GM13977 (cell line): ENCODE measurements around the gene EIF4G1.

Experiments
- DNase-seq: peaks from one replicate; pipeline ENCODE4 v3.0.0; 2012; ENCODE audit warnings: low spot score
- in situ Hi-C: fragments of 300-500 bp; cut with MboI; formaldehyde crosslinking; loops from one replicate; pipeline ENCODE4 v1.12.0; 2022; ENCODE audit warnings: low sequenced_read_pairs, low pct_unique_long_range_greater_than_20kb, mixed read lengths, inconsistent platforms; ENCODE audit not compliant: unreplicated experiment
- TF ChIP-seq, protein P1 (sequence below): IDR thresholded peaks from 2 replicates; pipeline ENCODE4 v1.5.1; 2012; ENCODE audit warnings: mild to moderate bottlenecking, control low read depth; ENCODE audit not compliant: insufficient read depth; ENCODE audit errors: extremely low read depth, missing control alignments

Gene EIF4G1

DNA sequence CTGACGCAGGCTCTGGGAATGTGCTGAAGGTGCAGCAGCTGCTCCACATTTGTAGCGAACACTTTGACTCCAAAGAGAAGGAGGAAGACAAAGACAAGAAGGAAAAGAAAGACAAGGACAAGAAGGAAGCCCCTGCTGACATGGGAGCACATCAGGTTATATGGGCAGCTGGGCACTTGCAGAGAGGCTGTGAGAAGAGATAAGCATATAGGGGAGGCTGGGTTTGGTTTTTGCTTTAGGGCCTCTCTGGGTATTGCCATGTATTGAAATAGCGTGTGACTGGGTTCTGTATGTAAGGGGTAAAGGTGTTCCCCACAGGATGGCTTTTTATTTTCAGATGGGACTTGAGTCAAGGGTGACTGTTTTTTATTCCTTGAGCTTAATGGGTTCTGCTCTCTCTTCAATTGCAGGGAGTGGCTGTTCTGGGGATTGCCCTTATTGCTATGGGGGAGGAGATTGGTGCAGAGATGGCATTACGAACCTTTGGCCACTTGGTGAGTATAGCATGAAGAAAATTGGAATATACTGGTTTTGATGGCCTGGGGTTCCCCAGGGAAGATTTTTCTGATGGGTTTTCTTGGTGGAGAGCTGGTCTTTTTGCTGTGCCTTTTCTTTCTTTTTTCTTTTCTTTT lies 7.9 kb upstream of the EIF4G1 start:
- in situ Hi-C loops: no loop called here
- no peak for DNase-seq
- TF ChIP-seq, protein P1, sequence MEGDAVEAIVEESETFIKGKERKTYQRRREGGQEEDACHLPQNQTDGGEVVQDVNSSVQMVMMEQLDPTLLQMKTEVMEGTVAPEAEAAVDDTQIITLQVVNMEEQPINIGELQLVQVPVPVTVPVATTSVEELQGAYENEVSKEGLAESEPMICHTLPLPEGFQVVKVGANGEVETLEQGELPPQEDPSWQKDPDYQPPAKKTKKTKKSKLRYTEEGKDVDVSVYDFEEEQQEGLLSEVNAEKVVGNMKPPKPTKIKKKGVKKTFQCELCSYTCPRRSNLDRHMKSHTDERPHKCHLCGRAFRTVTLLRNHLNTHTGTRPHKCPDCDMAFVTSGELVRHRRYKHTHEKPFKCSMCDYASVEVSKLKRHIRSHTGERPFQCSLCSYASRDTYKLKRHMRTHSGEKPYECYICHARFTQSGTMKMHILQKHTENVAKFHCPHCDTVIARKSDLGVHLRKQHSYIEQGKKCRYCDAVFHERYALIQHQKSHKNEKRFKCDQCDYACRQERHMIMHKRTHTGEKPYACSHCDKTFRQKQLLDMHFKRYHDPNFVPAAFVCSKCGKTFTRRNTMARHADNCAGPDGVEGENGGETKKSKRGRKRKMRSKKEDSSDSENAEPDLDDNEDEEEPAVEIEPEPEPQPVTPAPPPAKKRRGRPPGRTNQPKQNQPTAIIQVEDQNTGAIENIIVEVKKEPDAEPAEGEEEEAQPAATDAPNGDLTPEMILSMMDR: no peak

GRCh38 chr3:184307915-184308314 lies 6.5 kb upstream of the EIF4G1 start:
- DNase-seq: no peak
- in situ Hi-C loops: no loop called here
- TF ChIP-seq, protein P1: no peak

- no peak for DNase-seq
- TF ChIP-seq, protein P1: no peak
- in situ Hi-C loops: no loop called here
These were observed 5.7 kb upstream of the EIF4G1 start for GRCh38 chr3:184308744-184309143.

GRCh38 chr3:184311633-184312032 lies 2.8 kb upstream of the EIF4G1 start:
- TF ChIP-seq, protein P1: no peak
- in situ Hi-C loops: no loop called here
- no peak for DNase-seq

GRCh38 chr3:184314700-184315542 lies 515 bp downstream of the EIF4G1 start:
- in situ Hi-C loops: no loop called here
- peak; percentile 75 for DNase-seq

GRCh38 chr3:184315543-184315867 lies 1.1 kb downstream of the EIF4G1 start:
- DNase-seq: peak; percentile 38
- TF ChIP-seq, protein P1: no peak
- in situ Hi-C loops: no loop called here

More at GRCh38 chr3:184314700-184315542, 515 bp downstream of the EIF4G1 start:
- TF ChIP-seq, protein P1: no peak
